Endothelial cell of umbilical vein (primary cell): ENCODE measurements around the gene EFHC1. TPM values are rescaled to one million over a fixed set of nuclear protein-coding genes. Genes with fewer than 3 reads are reported as not detected.

Source experiments
- BruUV-seq: library from RNA; stranded (reverse); fragments of 400-500 nt; replicated peaks from 2 replicates; lab custom pipeline; 2021; lab: Mats Ljungman, UMichigan
- CTCF ChIA-PET: fragments of 300-600, 350-600 bp; sonication (Branson Sonifier 250); formaldehyde crosslinking; loops from one replicate; lab custom pipeline; 2021; ENCODE audit warnings: antibody characterized with exemption, inconsistent platforms; lab: Charles Lee
- POLR2A ChIA-PET: fragments of 300-600, 350-600 bp; sonication (Branson Sonifier 250); formaldehyde crosslinking; loops from one replicate; lab custom pipeline; 2021; ENCODE audit warnings: antibody characterized with exemption, inconsistent platforms; lab: Charles Lee
- DNase-seq: peaks from one replicate; pipeline ENCODE4 v3.0.0-alpha.2; 2011; ENCODE audit warnings: low read depth, low spot score
- FAIRE-seq: peaks from 2 replicates; lab custom pipeline; 2011; peaks lifted over from hg19 to GRCh38; lab: Jason Lieb, UNC
- H2AFZ ChIP-seq: 2 replicates; pipeline ENCODE4 v1.6.0; 2012; ENCODE audit warnings: low read depth, low read length, control low read depth, inconsistent platforms
- H3K27ac ChIP-seq: 2 replicates; pipeline ENCODE4 v1.5.1; 2011; ENCODE audit warnings: low read depth, mild to moderate bottlenecking, control low read depth, low read length, moderate library complexity; ENCODE audit not compliant: insufficient read depth
- H3K27me3 ChIP-seq, 2 experiments: 2 replicates each; pipeline versions ENCODE4 v1.6.0 to v1.6.1; 2011; ENCODE audit warnings: low read length in 2 of 2, mixed read lengths in 1 of 2; ENCODE audit not compliant: control insufficient read depth in 2 of 2, insufficient read depth in 2 of 2
- H3K36me3 ChIP-seq, 2 experiments: 2 replicates in 1 of 2; 3 replicates in 1 of 2; pipeline ENCODE4 v1.5.1; 2011; ENCODE audit warnings: low read length in 2 of 2, mild to moderate bottlenecking in 1 of 2, moderate library complexity in 1 of 2; ENCODE audit not compliant: control insufficient read depth in 2 of 2, insufficient read depth in 2 of 2; ENCODE audit errors: extremely low read depth in 1 of 2
- H3K4me1 ChIP-seq: 3 replicates; pipeline ENCODE4 v1.5.1; 2011; ENCODE audit warnings: mild to moderate bottlenecking, low read length; ENCODE audit not compliant: control insufficient read depth, insufficient read depth; ENCODE audit errors: extremely low read depth
- H3K4me2 ChIP-seq: 2 replicates; pipeline ENCODE4 v1.6.1; 2011; ENCODE audit warnings: low read length, control low read depth, mixed read lengths; ENCODE audit not compliant: insufficient read depth
- H3K4me3 ChIP-seq, 3 experiments: fragments of 200-600 bp in 1 of 3; sonication (generic), shearing (Covaris generic) in 1 of 3; replicated peaks in 1 of 3; 2 replicates each; pipeline ENCODE4 v1.5.1; 2011 to 2016; ENCODE audit warnings: control low read depth in 3 of 3, low read length in 3 of 3, mild to moderate bottlenecking in 2 of 3, inconsistent platforms in 1 of 3, low read depth in 1 of 3, moderate library complexity in 1 of 3; ENCODE audit not compliant: insufficient read depth in 1 of 3
- H3K79me2 ChIP-seq: 2 replicates; pipeline ENCODE4 v1.6.0; 2012; ENCODE audit warnings: low read length, inconsistent platforms; ENCODE audit not compliant: control insufficient read depth, insufficient read depth
- H3K9ac ChIP-seq: replicated peaks from 2 replicates; pipeline ENCODE3; 2011; ENCODE audit warnings: low read length, control low read depth; ENCODE audit not compliant: insufficient read depth; ENCODE audit errors: extremely low read depth
- H3K9me1 ChIP-seq: replicated peaks from 3 replicates; pipeline ENCODE4 v1.6.0; 2011; ENCODE audit warnings: mild to moderate bottlenecking, low read length; ENCODE audit not compliant: control insufficient read depth, insufficient read depth; ENCODE audit errors: extremely low read depth
- H3K9me3 ChIP-seq: replicated peaks from 2 replicates; pipeline ENCODE4 v1.5.1; 2012; ENCODE audit warnings: low read length, inconsistent platforms; ENCODE audit not compliant: control insufficient read depth, insufficient read depth
- H4K20me1 ChIP-seq: replicated peaks from 2 replicates; pipeline ENCODE3; 2011; ENCODE audit warnings: mild to moderate bottlenecking, low read length; ENCODE audit not compliant: control insufficient read depth, insufficient read depth; ENCODE audit errors: extremely low read depth
- CTCF ChIP-seq, 2 donors: IDR thresholded peaks; 1 replicate in 1 of 2; 2 replicates in 1 of 2; pipeline ENCODE4 v1.5.1; 2011; ENCODE audit warnings: low read length in 2 of 2, mild to moderate bottlenecking in 2 of 2, moderate library complexity in 2 of 2, control low read depth in 1 of 2, inconsistent platforms in 1 of 2, low read depth in 1 of 2; ENCODE audit not compliant: insufficient read depth in 1 of 2; ENCODE audit errors: extremely low read depth in 1 of 2
- EZH2 ChIP-seq: IDR thresholded peaks from 2 replicates; pipeline ENCODE4 v1.6.1; 2012; ENCODE audit warnings: borderline replicate concordance, low read depth, mild to moderate bottlenecking, moderate library complexity, low read length, inconsistent platforms; ENCODE audit not compliant: severe bottlenecking
- FOS ChIP-seq: IDR thresholded peaks from 2 replicates; pipeline ENCODE4 v1.6.1; 2011; ENCODE audit warnings: mild to moderate bottlenecking, low read length, moderate library complexity, borderline replicate concordance; ENCODE audit not compliant: insufficient read depth
- GATA2 ChIP-seq: IDR thresholded peaks from 2 replicates; pipeline ENCODE4 v1.7.0; 2011; ENCODE audit warnings: low read depth, mild to moderate bottlenecking, moderate library complexity, mixed read lengths, low read length; ENCODE audit not compliant: insufficient read length, insufficient read depth
- JUN ChIP-seq: IDR thresholded peaks from 2 replicates; pipeline ENCODE4 v1.6.1; 2011; ENCODE audit warnings: borderline replicate concordance, low read depth; ENCODE audit not compliant: insufficient read length, insufficient read depth
- MAX ChIP-seq: IDR thresholded peaks from 2 replicates; pipeline ENCODE4 v1.6.1; 2011; ENCODE audit not compliant: insufficient read depth, insufficient read length
- MYC ChIP-seq: IDR thresholded peaks from one replicate; pipeline ENCODE4 v1.6.1; 2011; ENCODE audit warnings: mild to moderate bottlenecking, low read depth, low read length
- POLR2A ChIP-seq: IDR thresholded peaks from 2 replicates; pipeline ENCODE4 v1.6.1; 2012; ENCODE audit warnings: low read depth, mild to moderate bottlenecking, control low read depth, low read length
- POLR2AphosphoS5 ChIP-seq: IDR thresholded peaks from 2 replicates; pipeline ENCODE4 v1.6.1; 2012; ENCODE audit warnings: low read depth, mild to moderate bottlenecking, control low read depth, low read length, moderate library complexity; ENCODE audit not compliant: insufficient read depth
- dilution Hi-C: fragments of 300-500 bp; cut with MboI; formaldehyde crosslinking; loops from one replicate; pipeline ENCODE4 v1.15.0; 2019; ENCODE audit warnings: low sequenced_read_pairs; ENCODE audit not compliant: extremely low pct_ligation_motif_present
- intact Hi-C: fragments of 100-400 bp; cut with micrococcal nuclease; formaldehyde crosslinking; loops from one replicate; pipeline ENCODE4 v1.10.0; 2022
- polyA plus RNA-seq, 4 experiments: library from polyadenylated mRNA; depleted of rRNA in 3 of 4; stranded (reverse) in 3 of 4; unstranded in 1 of 4; fragments of >200 nt; gene quantifications; 2 replicates each; pipeline versions ENCODE4 v1.2.1 to v1.2.3, GENCODE V29; 2011 to 2012; ENCODE audit warnings: missing spikeins in 1 of 4
- total RNA-seq: library from RNA; stranded (reverse); gene quantifications from 2 replicates; pipeline ENCODE4 v1.2.3, GENCODE V29; 2021

Gene EFHC1
- total and polyA plus RNA-seq, 2 donors (not counting 3 experiments of a cell fraction or from before 2014, with no cell fraction given): 14.6 to 17.6 TPM

GRCh38 chr6:52527436-52527835 lies 107.3 kb downstream of the EFHC1 start:
- intact Hi-C loops: no loop called here
- FAIRE-seq: no peak
- Histone ChIP-seq H3K4me2 (no peak overlapping the region), H3K79me2 (peaks cover 35% of the 10 kb centered on the region), H3K36me3 (peaks cover 2 to 3% of the 10 kb centered on the region in 2 experiments), H2AFZ (no peak overlapping the region), H4K20me1 (no peaks in the 10 kb centered on the region), H3K9me3 (no peaks in the 10 kb centered on the region), H3K4me1 (peaks cover 31% of the 10 kb centered on the region), H3K9ac (no peak overlapping the region), H3K27ac (no peak overlapping the region), H3K27me3 (no peaks in the 10 kb centered on the region), H3K4me3 (no peak overlapping the region), H3K9me1 (no peaks in the 10 kb centered on the region)
- ChIA-PET POLR2A (interaction anchor here (1.1 kb wide), 1 partner anchor 22 kb away, joined by 3 read pairs; no protein-coding TSS in a partner anchor), CTCF (interaction anchor here (0.9 to 1.6 kb wide), 3 partner anchors 10 to 63 kb away, joined by 3 to 4 read pairs (median 3); no protein-coding TSS in a partner anchor)
- TF ChIP-seq MAX: no peak
- no peak for TF ChIP-seq CTCF (IDR thresholded peaks at IDR 0.05; ENCODE audit: extremely low read depth in 1 of 2, insufficient read depth in 1 of 2, low read depth in 1 of 2, low read length in 2 of 2)
- TF ChIP-seq EZH2: no peak
- no peak for TF ChIP-seq GATA2
- TF ChIP-seq JUN: no peak
- TF ChIP-seq POLR2A: no peak
- TF ChIP-seq MYC: no peak
- TF ChIP-seq FOS: no peak
- no peak for TF ChIP-seq POLR2AphosphoS5
- no TSS peak for BruUV-seq
- DNase-seq: no peak
- dilution Hi-C loops: loop anchor here (25.0 kb wide), 1 partner anchor 115 kb away; the partner anchor contains the start of gene EFHC1
